GM12878 (cell line): ENCODE measurements around the gene KRTAP6-3. TPM values are rescaled to one million over a fixed set of nuclear protein-coding genes. Genes with fewer than 3 reads are reported as not detected.

ENCODE experiments used
- ATAC-seq: fragments of 200-7000 bp; cut with Tn5 transposase; 3 replicates; pipeline ENCODE4 v1.9.1; 2020; ENCODE audit warnings: mild to moderate bottlenecking, moderate library complexity
- BruUV-seq: library from RNA; stranded (reverse); fragments of 400-500 nt; replicated peaks from 2 replicates; lab custom pipeline; 2021; lab: Mats Ljungman, UMichigan
- CTCF ChIA-PET: fragments of 300-600 bp; sonication (Branson Sonifier 250); formaldehyde crosslinking; extraction: SDS; loops from one replicate; lab custom pipeline; 2021; ENCODE audit warnings: inconsistent platforms; lab: Yijun Ruan, JAX
- POLR2A ChIA-PET: fragments of 350-600 bp; formaldehyde crosslinking; extraction: SDS; loops from one replicate; lab custom pipeline; 2021; ENCODE audit warnings: inconsistent platforms; lab: Charles Lee
- RAD21 ChIA-PET: fragments of 300-600 bp; sonication (Branson Sonifier 250); formaldehyde crosslinking; loops from one replicate; lab custom pipeline; 2023; ENCODE audit warnings: antibody characterized with exemption; ENCODE audit not compliant: unreplicated experiment; lab: Charles Lee
- SMC1A ChIA-PET: fragments of 300-600 bp; sonication (Branson Sonifier 250); formaldehyde crosslinking; loops from one replicate; lab custom pipeline; 2023; ENCODE audit not compliant: unreplicated experiment, uncharacterized antibody; lab: Charles Lee
- DNase-seq: peaks from one replicate; pipeline ENCODE4 v3.0.0-alpha.2; 2011; ENCODE audit warnings: low read depth, low spot score
- FAIRE-seq: peaks from 3 replicates; lab custom pipeline; 2011; peaks lifted over from hg19 to GRCh38; lab: Jason Lieb, UNC
- H2AFZ ChIP-seq: 2 replicates; pipeline ENCODE4 v1.6.0; 2011; ENCODE audit warnings: low read depth, low read length, control low read depth; ENCODE audit not compliant: control insufficient read depth
- H3K27ac ChIP-seq: 2 replicates; pipeline ENCODE4 v1.5.1; 2011; ENCODE audit warnings: control low read depth; ENCODE audit not compliant: control insufficient read depth, insufficient read depth
- H3K27me3 ChIP-seq, 2 experiments: replicated peaks in 1 of 2; 2 replicates each; pipeline versions ENCODE4 v1.6.0 to v1.6.1; 2011; ENCODE audit warnings: low read length in 1 of 2; ENCODE audit not compliant: control insufficient read depth in 2 of 2, insufficient read depth in 2 of 2
- H3K36me3 ChIP-seq, 2 experiments: 2 replicates each; pipeline ENCODE4 v1.5.1; 2011; ENCODE audit warnings: low read length in 1 of 2; ENCODE audit not compliant: control insufficient read depth in 2 of 2, insufficient read depth in 2 of 2
- H3K4me1 ChIP-seq: 2 replicates; pipeline ENCODE4 v1.6.1; 2011; ENCODE audit warnings: mild to moderate bottlenecking, low read length, moderate library complexity, mixed read lengths; ENCODE audit not compliant: control insufficient read depth, insufficient read depth
- H3K4me2 ChIP-seq: 2 replicates; pipeline ENCODE4 v1.6.0; 2011; ENCODE audit warnings: control low read depth; ENCODE audit not compliant: control insufficient read depth, insufficient read depth
- H3K4me3 ChIP-seq: fragments of 200-600 bp; sonication (generic); 2 replicates; pipeline ENCODE4 v1.5.1; 2016
- H3K79me2 ChIP-seq: 2 replicates; pipeline ENCODE4 v1.6.0; 2011; ENCODE audit warnings: low read length; ENCODE audit not compliant: control insufficient read depth, insufficient read depth
- H3K9ac ChIP-seq: 2 replicates; pipeline ENCODE4 v1.8.0; 2011; ENCODE audit warnings: low read length, control low read depth, mixed read lengths; ENCODE audit not compliant: control insufficient read depth, insufficient read depth
- H3K9me3 ChIP-seq: replicated peaks from 3 replicates; pipeline ENCODE4 v1.5.1; 2011; ENCODE audit warnings: mild to moderate bottlenecking, low read length; ENCODE audit not compliant: control insufficient read depth, insufficient read depth
- H4K20me1 ChIP-seq: 2 replicates; pipeline ENCODE4 v1.6.0; 2011; ENCODE audit not compliant: control insufficient read depth, insufficient read depth
- BCLAF1 ChIP-seq: fragments of 450-650 bp; IDR thresholded peaks from 2 replicates; pipeline ENCODE4 v1.6.1; 2017; ENCODE audit warnings: antibody characterized with exemption, mild to moderate bottlenecking, moderate library complexity
- EGR1 ChIP-seq, 2 experiments: IDR thresholded peaks; 1 replicate in 1 of 2; 2 replicates in 1 of 2; pipeline ENCODE4 v1.6.1; 2011 to 2012; ENCODE audit warnings: low read depth in 2 of 2, low read length in 2 of 2, borderline replicate concordance in 1 of 2, mild to moderate bottlenecking in 1 of 2, moderate library complexity in 1 of 2
- FOXK2 ChIP-seq: fragments of 450-650 bp; IDR thresholded peaks from 2 replicates; pipeline ENCODE4 v1.6.1; 2017; ENCODE audit warnings: mild to moderate bottlenecking, moderate library complexity
- HCFC1 ChIP-seq: fragments of 150-350 bp; IDR thresholded peaks from 2 replicates; pipeline ENCODE4 v1.6.1; 2014; ENCODE audit warnings: low read length
- HDAC2 ChIP-seq: fragments of 200-600 bp; sonication (generic); IDR thresholded peaks from 2 replicates; pipeline ENCODE4 v1.6.1; 2017
- IKZF2 ChIP-seq, 2 experiments: fragments of 450-650 bp; IDR thresholded peaks; 2 replicates each; pipeline ENCODE4 v1.6.1; 2017; ENCODE audit warnings: mild to moderate bottlenecking in 2 of 2, moderate library complexity in 2 of 2
- MAX ChIP-seq: IDR thresholded peaks from 2 replicates; pipeline ENCODE4 v1.6.1; 2012; ENCODE audit warnings: low read depth, low read length, improper control_type of control experiment
- PRDM15 ChIP-seq: fragments of 450-650 bp; formaldehyde crosslinking; IDR thresholded peaks from 2 replicates; pipeline ENCODE4 v1.4.0; 2020; ENCODE audit warnings: mild to moderate bottlenecking, moderate library complexity
- STAT1 ChIP-seq: fragments of 450-650 bp; conservative IDR thresholded peaks from 2 replicates; pipeline ENCODE4 v1.6.1; 2014; ENCODE audit warnings: antibody characterized with exemption, mild to moderate bottlenecking
- TAF1 ChIP-seq: IDR thresholded peaks from 2 replicates; pipeline ENCODE4 v1.6.1; 2011; ENCODE audit warnings: mild to moderate bottlenecking, low read depth, low read length, borderline replicate concordance
- TCF12 ChIP-seq: IDR thresholded peaks from 2 replicates; pipeline ENCODE4 v1.6.1; 2011; ENCODE audit warnings: low read depth, mild to moderate bottlenecking, low read length
- TCF3 ChIP-seq: IDR thresholded peaks from 2 replicates; pipeline ENCODE4 v1.6.1; 2012; ENCODE audit warnings: low read depth, mild to moderate bottlenecking, low read length, borderline replicate concordance; ENCODE audit not compliant: insufficient read depth
- ZBTB40 ChIP-seq: fragments of 450-650 bp; IDR thresholded peaks from 2 replicates; pipeline ENCODE4 v1.6.1; 2016; ENCODE audit warnings: mild to moderate bottlenecking, moderate library complexity, borderline replicate concordance
- in situ Hi-C: fragments of 300-500 bp; cut with MboI; formaldehyde crosslinking; loops from 9 replicates; pipeline ENCODE4 v1.14.3; 2018; ENCODE audit warnings: mixed read lengths
- intact Hi-C: fragments of 100-400 bp; cut with micrococcal nuclease; formaldehyde crosslinking; loops from one replicate; pipeline ENCODE4 v1.14.2; 2022; ENCODE audit not compliant: unreplicated experiment
- polyA plus RNA-seq, 11 experiments: library from polyadenylated mRNA; depleted of rRNA in 4 of 11; unstranded in 6 of 11; stranded (reverse) in 5 of 11; fragments of >200 nt; fragmentation: Nextera tagmentation in 4 of 11; fragmentation: Illumina TruSeq in 1 of 11; extraction: Ambion mirVana in 4 of 11; extraction: Trizol in 1 of 11; gene quantifications; 1 replicate in 1 of 11; 2 replicates in 10 of 11; pipeline versions ENCODE4 v1.2.1 to v1.2.3, GENCODE V29; 2011 to 2016; ENCODE audit warnings: inconsistent platforms in 2 of 11, missing spikeins in 2 of 11, low read depth in 1 of 11
- total RNA-seq, 4 experiments: library from RNA; depleted of rRNA in 3 of 4; stranded (reverse); fragments of >200 nt in 3 of 4; fragmentation: Illumina TruSeq in 1 of 4; extraction: Trizol in 1 of 4; gene quantifications; 2 replicates each; pipeline versions ENCODE4 v1.2.1 to v1.2.3, GENCODE V29; 2013 to 2021

The KRTAP6-3 gene
- total and polyA plus RNA-seq, 10 of the 15 experiments (the other 5 are each of a cell fraction or from before 2014, with no cell fraction given): not detected

GRCh38 chr21:30563630-30564029 lies 28.6 kb upstream of the KRTAP6-3 start (continued):
- no peak for TF ChIP-seq BCLAF1

- no peaks in the 10 kb centered on the region for H3K79me2 ChIP-seq
- SMC1A ChIA-PET: no interaction called here
- H3K4me2 ChIP-seq: no peak overlapping the region
- H3K4me1 ChIP-seq: no peaks in the 10 kb centered on the region
- RAD21 ChIA-PET: no interaction called here
- H3K9ac ChIP-seq: no peak overlapping the region
- H3K27me3 ChIP-seq: no peaks in the 10 kb centered on the region
- H4K20me1 ChIP-seq: no peaks in the 10 kb centered on the region
- CTCF ChIA-PET: no interaction called here
- H3K27ac ChIP-seq: no peak overlapping the region
- ATAC-seq: no peak
- H3K36me3 ChIP-seq: no peaks in the 10 kb centered on the region
- no peak for DNase-seq
- no peak for FAIRE-seq
- in situ Hi-C loops (no loop called here), intact Hi-C loops (no loop called here)
- H2AFZ ChIP-seq: no peak overlapping the region
- H3K4me3 ChIP-seq: no peak overlapping the region
- H3K9me3 ChIP-seq: no peaks in the 10 kb centered on the region; the same call in 2 of the 3 replicates
- POLR2A ChIA-PET: no interaction called here
- no TSS peak for BruUV-seq
- TF ChIP-seq HDAC2: no peak
- TF ChIP-seq TAF1: no peak
- TF ChIP-seq ZBTB40: no peak
- TF ChIP-seq FOXK2: no peak
- no peak for TF ChIP-seq TCF12
- no peak for TF ChIP-seq PRDM15 (CRISPR knock-in tag)
- no peak for TF ChIP-seq EGR1 (IDR thresholded peaks at IDR 0.05; ENCODE audit: borderline replicate concordance in 1 of 2, low read depth in 2 of 2, low read length in 2 of 2)
- TF ChIP-seq TCF3: no peak
- no peak for TF ChIP-seq HCFC1
- no peak for TF ChIP-seq MAX
- TF ChIP-seq STAT1: no peak
- no peak for TF ChIP-seq IKZF2 (IDR thresholded peaks at IDR 0.05)
Measured at GRCh38 chr21:30567617-30568016, 24.6 kb upstream of the KRTAP6-3 start.
